Lower leg skin (tissue), 4 donors: ENCODE results near the gene PPP1R1B. TPM values are rescaled to one million over a fixed set of nuclear protein-coding genes. Genes with fewer than 3 reads are reported as not detected.

ENCODE experiments used
- DNase-seq, 2 donors: peaks; one replicate each; pipeline ENCODE4 v3.0.0-alpha.2; 2019; ENCODE audit warnings: low spot score in 2 of 2
- H3K4me3 ChIP-seq: fragments of 200-600 bp; sonication (generic); 2 replicates; pipeline ENCODE4 v1.5.1; 2017; ENCODE audit warnings: mild to moderate bottlenecking, low read depth; ENCODE audit not compliant: poor library complexity, severe bottlenecking
- CTCF ChIP-seq, 3 donors: fragments of 450-650 bp; IDR thresholded peaks; one replicate each; pipeline ENCODE4 v1.5.1; 2016; ENCODE audit warnings: antibody characterized with exemption in 3 of 3, mild to moderate bottlenecking in 3 of 3, moderate library complexity in 2 of 3
- POLR2A ChIP-seq, 2 donors: fragments of 450-650 bp; IDR thresholded peaks; one replicate each; pipeline ENCODE4 v1.6.1; 2016 to 2017; ENCODE audit warnings: antibody characterized with exemption in 2 of 2, mild to moderate bottlenecking in 1 of 2, moderate library complexity in 1 of 2
- WGBS, 2 donors: methylation state at CpG; one replicate each; pipeline ENCODE4 v1.1.5; 2018; 5-methylcytosine and 5-hydroxymethylcytosine counted together
- intact Hi-C: fragments of 100-400 bp; cut with DNase I; formaldehyde crosslinking; loops from one replicate; pipeline ENCODE4 v1.15.0; 2023; ENCODE audit warnings: low total_unique reads
- total RNA-seq, 4 donors: library from RNA; depleted of rRNA; stranded (reverse); fragments of >200 nt; gene quantifications; one replicate each; pipeline ENCODE4 v1.1.0, GENCODE V29; 2016

Gene PPP1R1B
- total RNA-seq, 4 donors from 2014 or later = 18.5 to 102 (median 51.8) TPM

- intact Hi-C loops = no loop called here
- 48 to 49% methylated on average over 7 of the region's 7 CpGs for WGBS, 2 donors
- H3K4me3 ChIP-seq = no peak overlapping the region
- TF ChIP-seq CTCF (IDR thresholded peaks at IDR 0.05) = no peak
- TF ChIP-seq POLR2A (IDR thresholded peaks at IDR 0.05) = no peak
- DNase-seq = no peak
Observed at GRCh38 chr17:39676198-39676819, 49.6 kb downstream of the PPP1R1B start.

GRCh38 chr17:39677072-39677471 lies 50.3 kb downstream of the PPP1R1B start:
- H3K4me3 ChIP-seq = no peak overlapping the region
- WGBS, 2 donors = 92 to 93% methylated on average over 7 to 8 of the region's 8 CpGs
- no peak for TF ChIP-seq POLR2A (IDR thresholded peaks at IDR 0.05)
- TF ChIP-seq CTCF (IDR thresholded peaks at IDR 0.05) = no peak
- DNase-seq = no peak
- intact Hi-C loops = no loop called here

- no peak for DNase-seq
- H3K4me3 ChIP-seq = no peak overlapping the region
- intact Hi-C loops = no loop called here
- WGBS, 2 donors = 63 to 64% methylated on average over 13 of the region's 13 CpGs
- TF ChIP-seq POLR2A (IDR thresholded peaks at IDR 0.05) (no peak), CTCF (IDR thresholded peaks at IDR 0.05) (no peak)
Observed at GRCh38 chr17:39677542-39678339, 51.0 kb downstream of the PPP1R1B start.

- intact Hi-C loops = no loop called here
- H3K4me3 ChIP-seq = no peak overlapping the region
- TF ChIP-seq CTCF (IDR thresholded peaks at IDR 0.05) (no peak), POLR2A (IDR thresholded peaks at IDR 0.05) (no peak)
- WGBS, 2 donors = 82 to 91% methylated on average over 13 of the region's 13 CpGs
- no peak for DNase-seq
Observed at GRCh38 chr17:39678340-39679116, 51.8 kb downstream of the PPP1R1B start.

GRCh38 chr17:39679521-39680192 lies 52.9 kb downstream of the PPP1R1B start:
- intact Hi-C loops = no loop called here
- DNase-seq = no peak
- TF ChIP-seq POLR2A (IDR thresholded peaks at IDR 0.05) = no peak
- no peak for TF ChIP-seq CTCF (IDR thresholded peaks at IDR 0.05)
- WGBS, 2 donors = 75 to 81% methylated on average over 12 of the region's 12 CpGs
- H3K4me3 ChIP-seq = no peak overlapping the region
